IPS-11a (cell line): Measurements from ENCODE around the gene C14orf180.

Experiments used
- H3K4me3 ChIP-seq: one replicate; pipeline ENCODE4 v1.5.1; 2013; ENCODE audit warnings: low read depth, low read length, control low read depth

C14orf180 gene

GRCh38 chr14:104592292-104592672, 12.7 kb downstream of the C14orf180 start:
- no peak overlapping the region for H3K4me3 ChIP-seq

DNA sequence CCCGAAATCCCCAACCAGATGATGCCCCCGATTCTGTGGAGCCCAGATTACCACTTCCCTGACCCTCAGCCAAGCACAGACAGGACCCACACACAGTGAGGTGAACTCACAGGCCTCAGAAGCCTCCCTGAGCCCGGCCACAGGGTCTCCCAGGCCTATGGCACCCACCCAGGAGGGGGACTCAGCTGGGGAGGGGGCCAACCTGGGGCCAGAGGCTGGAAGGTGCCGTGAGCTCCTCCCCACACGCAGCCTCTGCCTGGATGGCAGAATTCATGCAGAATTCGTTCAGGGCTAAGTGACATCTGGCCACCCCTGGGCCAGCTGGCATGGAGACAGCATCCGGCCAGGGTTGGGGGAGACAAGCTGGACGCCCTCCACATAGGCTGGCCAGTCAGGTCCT, 13.2 kb downstream of the C14orf180 start:
- H3K4me3 ChIP-seq, result no peak overlapping the region

GRCh38 chr14:104593241-104593701, 13.7 kb downstream of the C14orf180 start:
- no peak overlapping the region for H3K4me3 ChIP-seq

GRCh38 chr14:104593710-104594136, 14.2 kb downstream of the C14orf180 start:
- no peak overlapping the region for H3K4me3 ChIP-seq

GRCh38 chr14:104594310-104595046, 14.9 kb downstream of the C14orf180 start:
- H3K4me3 ChIP-seq, result no peak overlapping the region

DNA sequence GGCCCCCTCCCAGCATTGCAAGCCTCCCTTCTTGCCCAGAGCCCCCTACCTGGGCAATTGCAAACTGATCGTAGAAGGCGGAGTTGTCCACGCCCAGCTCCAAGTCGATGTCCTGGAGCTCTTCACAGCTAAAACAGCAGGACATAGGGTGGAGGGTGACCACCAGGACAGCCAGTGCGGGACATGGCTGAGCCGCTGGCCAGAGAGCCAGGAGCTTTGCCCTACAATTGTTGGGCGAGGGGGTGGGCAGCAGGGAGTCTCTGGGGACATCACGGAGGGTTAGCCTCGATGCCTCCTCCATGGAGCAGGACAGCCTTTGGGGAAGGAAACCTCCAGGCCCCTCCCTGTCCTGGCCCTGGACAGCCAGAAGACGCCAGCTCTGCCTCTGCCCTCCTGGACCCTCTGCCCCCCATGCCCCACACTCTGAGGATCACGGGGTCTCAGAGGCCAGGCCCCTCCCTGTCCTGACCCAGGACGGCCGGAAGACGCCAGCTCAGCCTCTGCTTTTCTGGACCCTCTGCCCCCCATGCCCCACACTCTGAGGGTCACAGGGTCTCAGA, 15.6 kb downstream of the C14orf180 start:
- H3K4me3 ChIP-seq, result no peak overlapping the region

DNA sequence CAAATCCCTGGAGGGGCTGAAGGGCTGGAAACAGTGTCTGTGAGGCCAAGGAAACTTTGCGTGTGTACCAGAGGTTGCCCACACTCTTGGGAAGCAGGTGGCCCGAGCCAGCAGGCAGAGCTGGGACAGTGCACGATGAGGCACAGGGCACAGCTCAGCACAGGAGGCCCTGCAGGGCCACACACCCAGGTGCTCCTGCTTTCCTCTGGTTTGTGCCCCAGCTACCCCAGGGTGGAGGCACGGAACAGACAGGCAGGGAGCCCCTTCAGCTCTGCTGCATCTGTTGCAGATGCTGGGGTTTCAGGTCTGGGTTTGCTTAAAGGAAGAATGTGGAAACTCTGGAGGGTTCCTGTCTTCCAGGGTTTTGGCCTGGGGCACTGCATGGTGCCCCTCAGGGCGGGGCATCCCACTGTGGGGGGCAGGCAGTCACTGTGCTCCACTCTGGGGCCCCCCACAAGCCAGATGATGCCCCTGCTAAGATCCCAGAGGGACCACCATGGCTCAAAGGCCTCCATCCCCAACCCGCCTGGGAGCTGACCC, 16.4 kb downstream of the C14orf180 start:
- no peak overlapping the region for H3K4me3 ChIP-seq

DNA sequence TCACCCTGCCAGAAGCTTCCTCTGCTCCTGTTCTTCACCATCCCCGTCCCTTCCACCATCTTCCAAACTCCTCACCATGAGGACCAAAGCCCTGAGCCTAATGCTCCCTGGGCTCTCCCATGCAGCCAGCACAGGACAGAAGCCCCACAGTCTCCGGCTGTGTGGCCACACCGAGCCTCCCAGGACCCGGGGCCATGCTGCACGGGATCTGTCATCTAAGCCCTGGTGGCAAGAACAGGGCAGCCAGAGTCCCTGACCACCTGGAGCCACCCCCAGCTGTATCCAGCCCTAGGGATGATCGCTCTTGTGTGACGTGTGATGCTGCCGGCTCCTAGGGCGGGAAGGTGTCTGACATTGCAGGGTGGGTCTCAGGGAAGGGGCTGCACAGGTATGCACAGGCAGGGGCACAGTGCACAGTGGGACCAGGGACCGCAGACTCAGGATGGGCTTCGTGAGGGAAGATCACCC, 16.9 kb downstream of the C14orf180 start:
- H3K4me3 ChIP-seq, result no peak overlapping the region

- H3K4me3 ChIP-seq, result no peak overlapping the region
These were observed 17.4 kb downstream of the C14orf180 start for GRCh38 chr14:104596927-104597351.

DNA sequence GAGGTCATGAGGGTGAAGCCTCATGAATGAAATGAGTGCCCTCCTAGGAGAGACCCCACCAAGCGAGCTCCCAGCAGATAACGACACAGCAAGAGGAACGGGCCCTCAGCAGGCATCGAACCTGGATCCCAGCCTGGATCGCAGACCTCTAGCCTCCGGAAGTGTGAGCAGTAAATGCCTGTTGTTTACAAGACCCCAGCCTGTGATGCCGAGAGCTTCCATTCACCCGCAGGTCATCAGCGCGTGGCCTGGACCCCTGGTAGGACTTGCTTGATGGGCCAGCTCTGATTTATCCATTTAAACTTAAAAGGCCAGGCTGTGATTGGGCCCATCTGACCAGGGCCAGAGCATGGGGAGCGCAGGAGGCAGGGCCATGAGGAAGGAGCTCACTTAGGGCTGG, 18.0 kb downstream of the C14orf180 start:
- no peak overlapping the region for H3K4me3 ChIP-seq

GRCh38 chr14:104598039-104598909, 18.7 kb downstream of the C14orf180 start:
- no peak overlapping the region for H3K4me3 ChIP-seq

- H3K4me3 ChIP-seq, result no peak overlapping the region
These were observed 19.3 kb downstream of the C14orf180 start for GRCh38 chr14:104598910-104599273.

- no peak overlapping the region for H3K4me3 ChIP-seq
These were observed 19.9 kb downstream of the C14orf180 start for GRCh38 chr14:104599446-104599845.

- H3K4me3 ChIP-seq, result no peak overlapping the region
These were observed 20.6 kb downstream of the C14orf180 start for GRCh38 chr14:104600141-104600643.

GRCh38 chr14:104600805-104601204, 21.2 kb downstream of the C14orf180 start:
- no peak overlapping the region for H3K4me3 ChIP-seq

DNA sequence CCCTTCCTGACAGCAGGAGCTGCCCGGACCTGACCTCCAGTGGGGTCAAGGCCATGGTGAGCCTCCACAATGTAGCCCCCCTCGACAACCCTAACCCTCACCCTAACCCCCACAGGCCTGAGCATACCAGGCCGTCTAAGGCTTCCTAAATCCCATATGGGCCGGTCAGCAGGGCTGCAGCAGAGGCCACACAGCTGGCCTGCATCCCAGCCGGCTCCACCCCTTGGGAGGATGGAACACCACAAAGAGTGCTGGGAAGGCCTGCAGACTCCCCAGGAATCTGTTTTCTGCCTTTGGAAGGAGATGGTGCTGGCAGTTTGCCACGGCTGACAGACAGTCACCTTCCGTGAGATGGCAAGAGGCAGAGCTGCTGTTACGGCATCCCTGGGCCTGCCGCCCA, 22.2 kb downstream of the C14orf180 start:
- no peak overlapping the region for H3K4me3 ChIP-seq

- H3K4me3 ChIP-seq, result no peak overlapping the region
These were observed 22.9 kb downstream of the C14orf180 start for GRCh38 chr14:104602315-104602932.

DNA sequence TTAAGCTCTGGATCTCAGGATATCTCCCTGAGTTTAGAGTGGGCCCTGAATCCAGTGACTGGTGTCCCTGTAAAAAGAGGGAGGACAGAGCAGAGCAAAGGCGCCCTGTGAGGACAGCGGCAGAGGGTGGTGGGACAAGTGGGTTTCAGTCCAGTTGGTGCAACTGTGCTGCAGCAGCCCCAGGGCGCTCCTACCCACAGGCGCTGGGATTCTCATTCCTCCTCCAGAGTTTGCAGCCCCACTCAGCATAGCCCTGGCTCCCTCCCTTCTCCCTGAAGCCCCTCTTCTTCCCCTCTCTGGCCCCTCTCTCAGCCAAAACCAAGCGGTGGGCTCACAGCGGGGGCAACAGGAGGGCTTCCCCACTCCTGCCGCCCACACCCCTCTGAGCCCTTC, 23.4 kb downstream of the C14orf180 start:
- no peak overlapping the region for H3K4me3 ChIP-seq

DNA sequence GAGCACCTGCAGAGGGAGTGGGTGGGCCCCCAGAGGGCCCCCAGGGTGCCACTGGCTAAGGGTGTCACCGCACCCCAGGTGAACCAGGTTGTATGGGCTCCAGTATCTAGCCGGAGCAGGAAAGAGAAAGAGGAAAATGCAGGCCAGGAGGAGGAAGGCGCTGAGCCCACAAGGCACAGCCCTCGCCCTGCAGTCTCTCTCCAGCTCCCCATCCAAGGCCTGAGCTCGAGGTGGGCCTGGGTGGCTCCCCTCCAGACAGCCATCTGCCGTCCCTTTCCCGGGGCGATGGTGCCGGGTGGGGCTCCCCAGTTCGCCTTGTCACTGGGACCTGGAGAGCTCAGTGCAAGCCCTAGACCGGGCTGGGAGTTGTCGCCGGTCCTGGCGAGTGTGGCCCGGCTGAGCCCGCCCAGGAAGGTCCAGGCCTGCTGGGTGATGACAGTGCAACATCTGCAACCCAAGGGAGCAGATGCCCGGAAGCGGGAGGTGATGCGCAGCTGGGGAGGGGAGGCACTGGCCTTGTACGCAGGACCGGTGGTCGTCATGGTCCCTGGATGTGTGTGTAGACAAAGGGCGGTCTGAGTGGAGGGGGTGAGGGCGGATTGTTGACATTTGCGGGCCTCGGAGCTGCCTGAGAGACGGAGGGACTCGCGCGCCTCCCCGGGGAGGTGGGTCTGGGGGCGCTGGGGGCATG, 24.3 kb downstream of the C14orf180 start:
- H3K4me3 ChIP-seq, result no peak overlapping the region
